ENCODE data around the gene ZNF408.

DNA sequence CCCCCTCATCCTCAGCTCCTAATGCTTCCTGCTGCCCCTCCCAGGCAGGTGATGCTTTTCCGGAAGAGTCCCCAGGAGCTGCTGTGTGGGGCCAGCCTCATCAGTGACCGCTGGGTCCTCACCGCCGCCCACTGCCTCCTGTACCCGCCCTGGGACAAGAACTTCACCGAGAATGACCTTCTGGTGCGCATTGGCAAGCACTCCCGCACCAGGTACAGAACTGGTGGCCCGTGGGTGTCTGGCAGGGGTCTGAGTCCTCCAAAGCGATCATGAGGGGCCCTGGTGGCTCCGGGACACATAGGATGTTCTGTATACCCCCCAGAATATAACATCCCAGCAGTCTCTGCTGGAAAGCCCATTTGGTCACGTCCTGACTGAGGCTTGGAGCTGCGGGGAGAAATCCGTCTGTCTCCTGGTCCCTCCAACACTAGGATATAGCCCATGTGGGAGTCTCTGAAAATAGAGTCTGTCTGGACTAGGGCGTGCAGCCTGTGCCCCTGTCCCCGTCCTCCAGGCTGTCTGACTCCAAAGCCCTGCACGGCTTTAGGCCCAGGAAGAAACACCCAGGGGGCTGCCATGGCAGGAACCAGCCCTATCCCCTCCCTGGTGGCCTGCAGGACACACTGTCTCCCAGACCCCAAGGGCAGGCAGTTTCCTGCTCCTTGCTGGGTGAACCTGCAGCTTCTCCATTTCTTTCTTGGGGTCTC, 27.3 kb downstream of the ZNF408 start:
- TF ChIP-seq, protein P1, sequence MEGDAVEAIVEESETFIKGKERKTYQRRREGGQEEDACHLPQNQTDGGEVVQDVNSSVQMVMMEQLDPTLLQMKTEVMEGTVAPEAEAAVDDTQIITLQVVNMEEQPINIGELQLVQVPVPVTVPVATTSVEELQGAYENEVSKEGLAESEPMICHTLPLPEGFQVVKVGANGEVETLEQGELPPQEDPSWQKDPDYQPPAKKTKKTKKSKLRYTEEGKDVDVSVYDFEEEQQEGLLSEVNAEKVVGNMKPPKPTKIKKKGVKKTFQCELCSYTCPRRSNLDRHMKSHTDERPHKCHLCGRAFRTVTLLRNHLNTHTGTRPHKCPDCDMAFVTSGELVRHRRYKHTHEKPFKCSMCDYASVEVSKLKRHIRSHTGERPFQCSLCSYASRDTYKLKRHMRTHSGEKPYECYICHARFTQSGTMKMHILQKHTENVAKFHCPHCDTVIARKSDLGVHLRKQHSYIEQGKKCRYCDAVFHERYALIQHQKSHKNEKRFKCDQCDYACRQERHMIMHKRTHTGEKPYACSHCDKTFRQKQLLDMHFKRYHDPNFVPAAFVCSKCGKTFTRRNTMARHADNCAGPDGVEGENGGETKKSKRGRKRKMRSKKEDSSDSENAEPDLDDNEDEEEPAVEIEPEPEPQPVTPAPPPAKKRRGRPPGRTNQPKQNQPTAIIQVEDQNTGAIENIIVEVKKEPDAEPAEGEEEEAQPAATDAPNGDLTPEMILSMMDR (IDR thresholded peaks at IDR 0.05 in 2 of 3, conservative IDR thresholded peaks at IDR 0.05 in 1 of 3; ENCODE audit: borderline replicate concordance in 1 of 3, insufficient read depth in 1 of 3, low read depth in 2 of 3, low read length in 2 of 3), result no peak
- TF ChIP-seq EZH2phosphoT487 (IDR thresholded peaks at IDR 0.05; ENCODE audit: borderline replicate concordance), result no peak
- TF ChIP-seq, protein P2, sequence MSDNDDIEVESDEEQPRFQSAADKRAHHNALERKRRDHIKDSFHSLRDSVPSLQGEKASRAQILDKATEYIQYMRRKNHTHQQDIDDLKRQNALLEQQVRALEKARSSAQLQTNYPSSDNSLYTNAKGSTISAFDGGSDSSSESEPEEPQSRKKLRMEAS (IDR thresholded peaks at IDR 0.05), result no peak
- no peak for TF ChIP-seq YY1 (IDR thresholded peaks at IDR 0.05; ENCODE audit: extremely low read depth, insufficient replicate concordance, low read depth, low read length)
- TF ChIP-seq SP1 (IDR thresholded peaks at IDR 0.05; ENCODE audit: low read depth), result no peak
- no peak for TF ChIP-seq POLR2AphosphoS5 (IDR thresholded peaks at IDR 0.05; ENCODE audit: low read depth, low read length)
- no peak for TF ChIP-seq EZH2 (IDR thresholded peaks at IDR 0.05)
- no peak for TF ChIP-seq RAD21 (IDR thresholded peaks at IDR 0.05; ENCODE audit: low read depth)

All from HCT116 (cell line).